ENCODE data around the gene RAB3IP.

- TF ChIP-seq CTCF (IDR thresholded peaks at IDR 0.05): no peak
- TF ChIP-seq ZFX (IDR thresholded peaks at IDR 0.05; ENCODE audit: borderline replicate concordance): no peak
These were observed 86.4 kb downstream of the RAB3IP start, which contains the start of gene MYRFL for GRCh38 chr12:69824966-69825560.

All from 22Rv1 (cell line).